SK-N-MC (cell line): ENCODE data around the gene AQP6.

Experiments used
- DNase-seq: peaks from one replicate; pipeline ENCODE4 v3.0.0-alpha.2; 2011; ENCODE audit warnings: low read depth, low spot score
- H3K27ac ChIP-seq: fragments of 200-600 bp; sonication (generic); 2 replicates; pipeline ENCODE4 v1.5.1; 2016; ENCODE audit warnings: mixed run types
- H3K36me3 ChIP-seq: fragments of 200-600 bp; sonication (generic); 2 replicates; pipeline ENCODE4 v1.6.1; 2017; ENCODE audit warnings: antibody characterized with exemption, low read length, mixed read lengths; ENCODE audit not compliant: insufficient read depth
- H3K4me3 ChIP-seq: fragments of 200-600 bp; sonication (generic); 2 replicates; pipeline ENCODE4 v1.5.1; 2016
- H3K9ac ChIP-seq: fragments of 200-600 bp; sonication (generic); 2 replicates; pipeline ENCODE4 v1.8.0; 2017; ENCODE audit warnings: mixed run types, mixed read lengths; ENCODE audit not compliant: insufficient read length
- H3K9me3 ChIP-seq: fragments of 200-600 bp; sonication (generic); 2 replicates; pipeline ENCODE4 v1.6.1; 2017; ENCODE audit warnings: low read depth, mild to moderate bottlenecking, antibody characterized with exemption, low read length, moderate library complexity, mixed read lengths
- EZH2 ChIP-seq: fragments of 200-600 bp; sonication (generic); IDR thresholded peaks from one replicate; pipeline ENCODE4 v1.6.1; 2017; ENCODE audit warnings: antibody characterized with exemption
- FOXP2 ChIP-seq: optimal IDR thresholded peaks from 2 replicates; pipeline ENCODE3; 2011; ENCODE audit warnings: mild to moderate bottlenecking, moderate library complexity; ENCODE audit not compliant: insufficient read depth; ENCODE audit errors: extremely low read length, control extremely low read depth
- POLR2AphosphoS5 ChIP-seq: IDR thresholded peaks from 2 replicates; pipeline ENCODE4 v1.6.1; 2012; ENCODE audit warnings: mild to moderate bottlenecking, low read depth, low read length, borderline replicate concordance

The AQP6 gene

DNA sequence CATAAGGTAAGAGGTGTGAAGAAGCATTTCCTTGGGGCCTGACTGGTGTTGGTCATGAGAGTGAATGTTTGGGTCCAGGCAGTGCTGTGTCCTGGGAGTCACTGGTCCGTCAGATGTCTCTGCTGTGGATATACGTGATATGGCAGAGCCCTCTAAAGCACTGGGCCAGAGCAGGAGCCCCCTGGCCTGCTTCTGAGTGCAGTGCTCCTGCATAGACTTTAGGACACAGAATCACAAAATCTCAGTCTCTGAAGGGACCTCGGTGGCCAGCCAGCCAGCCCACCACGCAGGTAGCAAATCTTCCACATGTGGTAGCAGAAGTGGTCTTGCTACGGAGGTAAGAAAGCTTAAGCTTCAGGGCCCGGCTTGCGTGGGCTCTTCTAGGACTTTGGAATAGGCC is 40.7 kb upstream of the AQP6 start:
- TF ChIP-seq FOXP2 = no peak
- TF ChIP-seq EZH2 = no peak
- no peak for TF ChIP-seq POLR2AphosphoS5
- no peak overlapping the region for H3K27ac ChIP-seq

DNA sequence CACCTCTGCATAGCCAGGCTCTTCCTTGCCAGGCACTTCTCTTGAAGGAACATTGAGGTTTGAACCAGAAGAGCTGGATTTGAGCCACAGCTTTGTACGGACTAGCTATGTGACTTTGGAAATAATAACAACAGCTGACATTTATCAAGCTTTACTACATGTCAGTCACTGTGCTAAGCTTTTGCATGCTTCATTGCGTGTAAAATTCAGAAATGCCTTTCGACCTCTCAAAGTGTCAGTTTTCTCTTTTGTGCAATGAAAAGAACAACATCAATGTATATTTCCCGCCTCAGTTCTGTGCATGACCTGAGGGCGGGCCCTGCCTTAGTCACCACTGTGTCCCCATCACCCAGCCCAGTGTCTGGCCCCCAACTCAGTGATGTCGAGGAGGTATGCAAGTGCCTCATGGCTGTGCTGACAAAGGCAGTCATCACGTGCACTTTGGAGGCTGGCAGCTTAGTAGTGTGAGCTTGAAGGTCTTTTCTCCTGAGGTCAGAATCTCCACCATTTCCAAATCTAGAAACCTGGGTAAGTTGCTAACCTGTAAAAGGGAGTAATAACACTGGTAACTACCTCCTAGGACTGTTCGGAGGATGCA is 40.1 kb upstream of the AQP6 start:
- Histone ChIP-seq H3K4me3 (no peak overlapping the region), H3K27ac (no peak overlapping the region), H3K9ac (no peak overlapping the region), H3K36me3 (no peaks in the 10 kb centered on the region), H3K9me3 (no peaks in the 10 kb centered on the region)
- no peak for TF ChIP-seq FOXP2
- DNase-seq = no peak

More for the DNA sequence above, 40.7 kb upstream of the AQP6 start:
- no peak overlapping the region for H3K9ac ChIP-seq
- no peak overlapping the region for H3K4me3 ChIP-seq
- H3K36me3 ChIP-seq = no peaks in the 10 kb centered on the region
- H3K9me3 ChIP-seq = no peaks in the 10 kb centered on the region
- no peak for DNase-seq

DNA sequence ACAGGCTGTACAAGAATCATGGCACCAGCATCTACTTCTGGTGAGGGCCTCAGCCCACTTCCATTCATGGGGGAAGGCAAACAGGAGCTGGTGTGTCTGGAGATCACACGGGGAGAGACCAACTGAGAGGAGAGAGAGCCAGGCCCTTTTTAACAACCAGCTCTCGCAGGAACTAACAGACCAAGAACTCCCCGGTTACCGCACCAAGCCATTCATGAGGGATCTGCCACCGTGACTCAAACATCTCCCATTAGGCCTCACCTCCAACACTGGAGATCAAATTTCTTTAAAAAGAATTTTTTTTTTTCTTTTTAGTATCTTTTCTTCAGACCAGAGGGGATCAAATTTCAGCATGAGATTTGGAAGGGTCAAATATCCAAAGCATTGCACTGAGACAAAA is 39.0 kb upstream of the AQP6 start:
- Histone ChIP-seq H3K4me3 (no peak overlapping the region), H3K27ac (no peak overlapping the region), H3K36me3 (no peaks in the 10 kb centered on the region), H3K9me3 (no peaks in the 10 kb centered on the region), H3K9ac (no peak overlapping the region)
- TF ChIP-seq POLR2AphosphoS5 (no peak), EZH2 (no peak), FOXP2 (no peak)
- DNase-seq = no peak

DNA sequence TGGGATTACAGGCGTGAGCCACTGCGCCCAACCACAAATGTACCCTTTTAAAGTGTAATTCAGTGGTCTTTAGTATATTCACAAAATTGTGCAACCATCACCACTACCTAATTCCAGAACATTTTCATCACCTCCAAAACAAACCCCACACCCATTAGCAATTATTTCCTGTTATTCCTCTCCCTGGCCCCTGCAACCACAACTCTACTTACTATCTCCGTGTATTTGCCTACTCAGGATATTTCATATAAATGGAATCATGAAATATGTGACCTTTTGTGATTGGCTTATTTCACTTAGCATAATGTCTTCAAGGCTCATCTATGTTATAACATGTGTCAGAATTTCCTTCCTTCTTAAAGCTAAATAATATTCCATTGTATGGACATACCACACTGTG is 38.2 kb upstream of the AQP6 start:
- Histone ChIP-seq H3K27ac (no peak overlapping the region), H3K36me3 (no peaks in the 10 kb centered on the region), H3K4me3 (no peak overlapping the region), H3K9ac (no peak overlapping the region), H3K9me3 (no peaks in the 10 kb centered on the region)
- DNase-seq = no peak
- no peak for TF ChIP-seq EZH2
- TF ChIP-seq FOXP2 = no peak
- TF ChIP-seq POLR2AphosphoS5 = no peak

DNA sequence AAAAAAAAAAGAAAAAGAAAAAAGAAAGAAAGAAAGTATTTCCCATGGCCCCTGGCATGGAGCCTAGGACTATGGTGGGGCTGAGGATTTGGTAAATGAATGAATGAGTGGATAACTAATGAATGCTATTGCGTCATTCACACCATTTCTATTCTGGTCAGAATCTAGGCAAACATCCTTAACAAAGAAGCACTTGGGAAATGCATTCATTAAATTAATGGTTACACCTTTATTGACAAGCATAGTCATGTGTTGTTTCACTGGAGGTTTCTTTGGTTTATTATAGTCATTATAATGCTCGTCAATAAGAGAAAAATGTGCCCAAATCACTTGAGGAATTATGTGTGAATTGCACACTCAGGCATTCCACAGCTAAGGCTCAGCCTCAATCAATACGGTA is 35.8 kb upstream of the AQP6 start:
- H3K9me3 ChIP-seq = no peaks in the 10 kb centered on the region
- no peak for DNase-seq
- H3K9ac ChIP-seq = no peak overlapping the region
- no peak overlapping the region for H3K27ac ChIP-seq
- TF ChIP-seq FOXP2 (no peak), EZH2 (no peak), POLR2AphosphoS5 (no peak)
- H3K4me3 ChIP-seq = no peak overlapping the region
- H3K36me3 ChIP-seq = no peaks in the 10 kb centered on the region

DNA sequence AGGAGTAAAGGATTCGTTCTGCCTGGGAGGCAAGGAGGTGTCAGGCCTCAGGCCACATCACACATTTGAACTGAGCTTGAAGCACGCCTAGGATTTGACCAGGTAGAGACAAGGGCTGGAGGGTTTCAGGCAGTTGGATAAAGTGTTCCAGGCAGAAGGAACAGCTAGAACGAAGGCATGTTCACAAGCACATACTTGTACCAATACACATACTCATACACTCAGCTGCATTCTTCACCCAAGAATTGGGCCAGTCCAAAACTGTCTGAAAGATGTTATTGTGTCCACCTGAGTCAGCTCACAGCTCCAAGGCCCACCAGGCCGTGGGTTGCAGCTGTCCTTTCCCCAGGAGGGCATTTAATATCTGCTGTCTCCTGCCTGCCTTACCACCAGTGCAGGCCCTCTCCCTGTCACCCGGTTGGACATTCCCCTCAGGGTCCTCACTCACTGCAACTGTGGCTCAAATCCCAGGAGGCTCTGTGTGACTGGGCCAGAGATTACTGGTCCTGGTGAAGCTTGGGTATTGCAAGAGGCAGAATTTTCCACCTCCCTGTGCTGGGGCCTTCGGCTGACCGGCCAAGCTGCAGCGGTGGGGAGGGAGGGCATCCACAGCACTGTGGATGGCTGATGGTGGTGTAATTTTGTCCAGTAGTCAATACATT is 35.0 kb upstream of the AQP6 start:
- H3K9ac ChIP-seq = no peak overlapping the region
- no peaks in the 10 kb centered on the region for H3K9me3 ChIP-seq
- no peak overlapping the region for H3K4me3 ChIP-seq
- no peaks in the 10 kb centered on the region for H3K36me3 ChIP-seq
- TF ChIP-seq FOXP2 = no peak
- no peak for TF ChIP-seq POLR2AphosphoS5
- TF ChIP-seq EZH2 = no peak
- no peak for DNase-seq
- H3K27ac ChIP-seq = no peak overlapping the region

DNA sequence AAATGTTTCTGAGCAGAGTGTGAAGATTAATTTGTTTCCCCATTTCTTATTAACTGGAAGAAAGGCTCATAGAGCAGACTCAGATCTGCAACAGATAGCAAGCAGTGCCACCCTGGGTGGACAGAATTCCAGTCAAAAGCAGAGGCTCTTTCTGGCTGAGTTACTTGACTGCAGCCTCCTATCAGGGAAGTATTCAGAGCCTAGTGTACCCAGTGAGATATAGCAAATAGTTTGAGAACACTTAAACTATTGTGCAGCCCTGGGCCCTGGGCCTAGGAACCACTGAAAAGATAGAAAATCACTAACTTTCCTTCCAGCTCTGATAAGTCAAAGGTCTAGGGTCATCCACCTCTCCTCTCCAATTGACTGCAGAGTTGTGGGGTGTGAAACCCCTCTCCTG is 33.4 kb upstream of the AQP6 start:
- H3K4me3 ChIP-seq = no peak overlapping the region
- DNase-seq = no peak
- H3K36me3 ChIP-seq = no peaks in the 10 kb centered on the region
- H3K9ac ChIP-seq = no peak overlapping the region
- no peaks in the 10 kb centered on the region for H3K9me3 ChIP-seq
- TF ChIP-seq FOXP2 (no peak), EZH2 (no peak), POLR2AphosphoS5 (no peak)
- no peak overlapping the region for H3K27ac ChIP-seq

DNA sequence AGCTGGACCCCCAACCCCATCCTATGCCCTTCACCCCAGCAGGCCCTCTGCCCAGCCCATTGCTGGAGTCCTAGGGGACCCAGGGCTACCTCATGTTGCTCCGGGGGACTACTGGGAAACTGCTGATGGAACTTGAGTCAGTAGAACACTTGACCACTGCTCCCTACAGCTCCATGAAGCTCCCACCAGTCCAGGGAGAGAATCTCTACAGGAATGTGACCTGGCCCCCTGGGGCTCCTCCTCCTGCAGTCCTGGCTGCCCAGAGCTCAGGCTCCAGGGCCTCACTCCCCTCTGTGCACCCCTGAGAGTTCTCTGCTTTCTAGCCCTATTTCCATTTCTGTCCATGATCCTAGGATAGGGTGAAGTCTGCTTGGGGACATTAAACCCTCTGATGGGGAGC is 33.0 kb upstream of the AQP6 start:
- H3K27ac ChIP-seq = no peak overlapping the region
- TF ChIP-seq EZH2 (no peak), POLR2AphosphoS5 (no peak)
- no peak overlapping the region for H3K4me3 ChIP-seq
- no peaks in the 10 kb centered on the region for H3K36me3 ChIP-seq
- no peak overlapping the region for H3K9ac ChIP-seq
- no peaks in the 10 kb centered on the region for H3K9me3 ChIP-seq
- DNase-seq = no peak

DNA sequence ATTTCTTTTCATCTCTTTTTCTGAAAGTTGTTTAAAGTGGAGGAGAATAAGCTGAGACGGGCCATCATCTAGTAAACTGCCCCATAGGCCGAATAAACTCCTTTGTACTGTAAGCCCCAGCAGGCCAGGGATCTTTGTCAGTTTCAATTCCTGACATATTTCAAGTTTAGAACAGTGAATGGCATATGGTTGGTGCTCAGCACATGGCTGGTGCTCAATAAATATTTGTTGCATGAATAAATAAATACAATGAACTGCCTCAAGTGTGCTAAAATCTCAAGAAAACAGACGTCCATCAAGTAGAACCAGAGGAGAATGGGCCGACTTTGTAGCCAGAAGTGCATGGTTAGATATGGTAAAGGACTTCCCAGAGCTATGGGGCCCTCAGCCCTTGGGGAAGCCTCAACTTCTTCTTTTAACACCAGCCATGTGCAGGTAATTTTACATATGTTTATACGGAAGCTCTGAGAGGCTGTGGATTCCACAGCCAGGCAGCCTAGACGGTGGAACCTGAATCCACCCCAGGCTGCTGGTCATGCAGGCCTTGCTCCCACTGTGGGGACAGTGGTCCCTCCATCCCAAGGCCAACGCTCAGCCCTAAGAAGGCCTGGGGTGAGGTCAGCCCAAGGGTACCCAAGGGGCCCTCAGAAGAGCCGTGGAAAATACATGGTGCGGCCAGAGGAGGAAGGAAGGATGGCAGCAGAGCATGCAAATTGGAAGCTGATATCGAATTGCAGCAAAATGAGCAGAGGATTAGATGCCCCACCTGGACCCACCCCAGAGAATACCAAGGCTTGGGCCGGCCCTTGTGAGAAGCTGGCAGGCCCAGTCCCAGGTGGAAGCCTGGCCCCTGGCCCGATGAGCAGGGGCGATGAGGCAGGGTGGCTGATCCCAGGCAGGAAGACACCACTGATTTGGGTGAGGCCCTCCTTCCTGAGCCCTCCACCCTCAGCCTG is 30.9 kb upstream of the AQP6 start:
- H3K4me3 ChIP-seq = no peak overlapping the region
- H3K9ac ChIP-seq = no peak overlapping the region
- DNase-seq = no peak

More for the DNA sequence above, 30.9 kb upstream of the AQP6 start:
- H3K36me3 ChIP-seq = no peaks in the 10 kb centered on the region
- H3K27ac ChIP-seq = no peak overlapping the region
- TF ChIP-seq FOXP2 (no peak), EZH2 (no peak), POLR2AphosphoS5 (no peak)
- H3K9me3 ChIP-seq = no peaks in the 10 kb centered on the region
